B cell (primary cell): ENCODE results near the gene TTC9. TPM values are rescaled to one million over a fixed set of nuclear protein-coding genes. Genes with fewer than 3 reads are reported as not detected.
A peak's percentile ranks its signal among the peaks of the same experiment; 100 is the strongest.

Source experiments
- ATAC-seq: fragments of 200-7000 bp; cut with Tn5 transposase; one replicate; pipeline ENCODE4 v1.10.0; 2021; ENCODE audit warnings: low read depth, mild to moderate bottlenecking, moderate number of reproducible peaks, moderate library complexity
- CTCF ChIA-PET: fragments of 350-600 bp; sonication (Branson Sonifier 250); formaldehyde crosslinking; loops from one replicate; lab custom pipeline; 2021; ENCODE audit warnings: antibody characterized with exemption, inconsistent platforms; lab: Charles Lee
- POLR2A ChIA-PET: fragments of 350-600 bp; sonication (Branson Sonifier 250); formaldehyde crosslinking; loops from one replicate; lab custom pipeline; 2021; ENCODE audit warnings: antibody characterized with exemption; lab: Charles Lee
- DNase-seq: peaks from one replicate; pipeline ENCODE4 v3.0.0; 2013
- H2AFZ ChIP-seq: 2 replicates; pipeline ENCODE4 v1.6.1; 2012; ENCODE audit warnings: mild to moderate bottlenecking, low read depth, low read length; ENCODE audit not compliant: insufficient read depth, poor library complexity, severe bottlenecking
- H3K27ac ChIP-seq, 2 donors: 1 replicate in 1 of 2; 2 replicates in 1 of 2; pipeline ENCODE4 v1.5.1; 2012 to 2013; ENCODE audit warnings: low read length in 2 of 2, mild to moderate bottlenecking in 2 of 2, moderate library complexity in 1 of 2
- H3K27me3 ChIP-seq, 4 experiments: fragments of 200-600 bp in 1 of 4; sonication (generic) in 1 of 4; replicated peaks in 1 of 4; 1 replicate in 2 of 4; 2 replicates in 2 of 4; pipeline versions ENCODE4 v1.6.1 to v1.7.0; 2013 to 2016; ENCODE audit warnings: low read length in 3 of 4, mild to moderate bottlenecking in 2 of 4, mixed read lengths in 1 of 4, moderate library complexity in 1 of 4; ENCODE audit not compliant: insufficient read depth in 4 of 4, control insufficient read depth in 3 of 4; ENCODE audit errors: control extremely low read depth in 1 of 4
- H3K36me3 ChIP-seq, 2 experiments: replicated peaks in 1 of 2; 1 replicate in 1 of 2; 2 replicates in 1 of 2; pipeline versions ENCODE4 v1.6.1 to v1.7.1; 2013; ENCODE audit warnings: low read length in 1 of 2; ENCODE audit not compliant: insufficient read depth in 2 of 2, control insufficient read depth in 1 of 2; ENCODE audit errors: control extremely low read depth in 1 of 2, extremely low read depth in 1 of 2
- H3K4me1 ChIP-seq, 2 donors: fragments of 200-600 bp in 1 of 2; sonication (generic) in 1 of 2; 1 replicate in 1 of 2; 2 replicates in 1 of 2; pipeline versions ENCODE4 v1.5.1 to v1.6.1; 2013 to 2017; ENCODE audit warnings: low read length in 2 of 2; ENCODE audit not compliant: control insufficient read depth in 2 of 2, insufficient read depth in 2 of 2
- H3K4me2 ChIP-seq: replicated peaks from 2 replicates; pipeline ENCODE3; 2012; ENCODE audit warnings: mild to moderate bottlenecking, low read depth, low read length; ENCODE audit not compliant: poor library complexity, severe bottlenecking
- H3K4me3 ChIP-seq, 5 experiments: fragments of 200-600 bp in 1 of 5; sonication (generic) in 1 of 5; 1 replicate in 3 of 5; 2 replicates in 2 of 5; pipeline versions ENCODE4 v1.5.1 to v1.7.0; 2011 to 2016; ENCODE audit warnings: low read length in 4 of 5, mild to moderate bottlenecking in 4 of 5, low read depth in 2 of 5, control low read depth in 1 of 5, moderate library complexity in 1 of 5; ENCODE audit not compliant: insufficient read depth in 1 of 5; ENCODE audit errors: control extremely low read depth in 1 of 5, extremely low read depth in 1 of 5
- H3K79me2 ChIP-seq: fragments of 200-600 bp; sonication (generic); one replicate; pipeline ENCODE4 v1.6.0; 2016; ENCODE audit warnings: low read length; ENCODE audit not compliant: control insufficient read depth, insufficient read depth
- H3K9ac ChIP-seq: fragments of 200-600 bp; sonication (generic); 2 replicates; pipeline ENCODE4 v1.6.1; 2017; ENCODE audit warnings: mild to moderate bottlenecking, low read length, moderate library complexity
- H3K9me3 ChIP-seq, 3 donors: one replicate each; pipeline versions ENCODE4 v1.6.1 to v1.7.1; 2013; ENCODE audit warnings: low read length in 2 of 3; ENCODE audit not compliant: control insufficient read depth in 2 of 3, insufficient read depth in 1 of 3; ENCODE audit errors: control extremely low read depth in 1 of 3
- H4K20me1 ChIP-seq: 2 replicates; pipeline ENCODE4 v1.6.0; 2012; ENCODE audit warnings: mild to moderate bottlenecking, low read length; ENCODE audit not compliant: insufficient read depth, control insufficient read depth, poor library complexity, severe bottlenecking
- H3K27ac Mint-ChIP-seq: one replicate; pipeline ENCODE4 v1.8.0; 2021; ENCODE audit warnings: mixed read lengths
- H3K27me3 Mint-ChIP-seq: one replicate; pipeline ENCODE4 v1.8.0; 2021; ENCODE audit warnings: mixed read lengths
- H3K4me1 Mint-ChIP-seq: one replicate; pipeline ENCODE4 v1.8.0; 2021; ENCODE audit warnings: mixed read lengths
- H3K4me3 Mint-ChIP-seq: one replicate; pipeline ENCODE4 v1.8.0; 2021; ENCODE audit warnings: mixed read lengths
- H3K9me3 Mint-ChIP-seq: one replicate; pipeline ENCODE4 v1.8.0; 2022; ENCODE audit warnings: mixed read lengths; ENCODE audit not compliant: insufficient read depth
- CTCF ChIP-seq: fragments of 200-600 bp; IDR thresholded peaks from one replicate; pipeline ENCODE4 v1.8.0; 2022; ENCODE audit warnings: antibody characterized with exemption, mild to moderate bottlenecking
- EZH2 ChIP-seq: IDR thresholded peaks from 2 replicates; pipeline ENCODE4 v1.6.1; 2012; ENCODE audit warnings: borderline replicate concordance, low read depth, mild to moderate bottlenecking, moderate library complexity, low read length; ENCODE audit not compliant: insufficient read depth, poor library complexity, severe bottlenecking
- WGBS: methylation state at CpG from one replicate; pipeline ENCODE4 v1.1.5; 2013; ENCODE audit warnings: missing lambda C conversion rate; ENCODE audit not compliant: insufficient coverage; 5-methylcytosine and 5-hydroxymethylcytosine counted together
- intact Hi-C: fragments of 100-400 bp; cut with micrococcal nuclease; formaldehyde crosslinking; loops from one replicate; pipeline ENCODE4 v1.10.0; 2022
- polyA plus RNA-seq: library from polyadenylated mRNA; depleted of rRNA; stranded (reverse); fragments of >200 nt; gene quantifications from 2 replicates; pipeline ENCODE4 v1.2.3, GENCODE V29; 2012
- total RNA-seq, 2 donors: library from RNA; stranded (reverse); fragments of 120-200 nt in 1 of 2; gene quantifications; 1 replicate in 1 of 2; 2 replicates in 1 of 2; pipeline versions ENCODE4 v1.2.3 to v1.2.4, GENCODE V29; 2013 to 2022

Gene TTC9
- total and polyA plus RNA-seq, 2 donors (not counting 1 experiment from before 2014, with no cell fraction given): 15.3 to 16.3 TPM

GRCh38 chr14:70649803-70650202 lies 8.1 kb downstream of the TTC9 start:
- peaks cover 0 to 64% of the 10 kb centered on the region in 2 experiments for H3K36me3 ChIP-seq
- H3K9me3 Mint-ChIP-seq: no peaks in the 10 kb centered on the region
- peaks cover 79% of the 10 kb centered on the region for H3K4me1 Mint-ChIP-seq
- H3K4me3 Mint-ChIP-seq: no peak overlapping the region
- intact Hi-C loops: no loop called here
- H2AFZ ChIP-seq: no peak overlapping the region
- ChIA-PET CTCF (interaction anchor here (1.3 kb wide), 1 partner anchor 8 kb away, joined by 5 read pairs; no protein-coding TSS in a partner anchor), POLR2A (interaction anchor here (0.7 kb wide), 1 partner anchor 8 kb away, joined by 4 read pairs; no protein-coding TSS in a partner anchor)
- peaks cover 59 to 61% of the 10 kb centered on the region in 2 donors for H3K4me1 ChIP-seq
- H3K9me3 ChIP-seq: no peaks in the 10 kb centered on the region
- H3K9ac ChIP-seq: no peak overlapping the region
- DNase-seq (no peak), ATAC-seq (no peak)
- WGBS: no CpG with 5 or more reads among the region's 4 CpGs
- H3K27ac Mint-ChIP-seq: peak overlapping the region; percentile 75
- H3K27ac ChIP-seq: peak overlapping the region in 1 of 2 donors; percentile 52
- no peak overlapping the region for H3K4me3 ChIP-seq
- H3K79me2 ChIP-seq: peaks cover 98% of the 10 kb centered on the region
- no peak overlapping the region for H3K4me2 ChIP-seq
- TF ChIP-seq CTCF (no peak), EZH2 (no peak)
- H3K27me3 Mint-ChIP-seq: no peaks in the 10 kb centered on the region
- H3K27me3 ChIP-seq: no peaks in the 10 kb centered on the region
- H4K20me1 ChIP-seq: peaks cover 25% of the 10 kb centered on the region

- Histone ChIP-seq H3K27ac (peak overlapping the region in 1 of 2 donors; percentile 93), H3K36me3 (peaks cover 0 to 60% of the 10 kb centered on the region in 2 experiments), H3K9me3 (peaks cover 0 to 4% (median 0%) of the 10 kb centered on the region in 3 donors), H3K9ac (no peak overlapping the region), H2AFZ (no peak overlapping the region), H3K27me3 (no peaks in the 10 kb centered on the region), H3K4me3 (no peak overlapping the region), H4K20me1 (peaks cover 10% of the 10 kb centered on the region), H3K4me2 (no peak overlapping the region), H3K79me2 (peaks cover 96% of the 10 kb centered on the region), H3K4me1 (peaks cover 61 to 63% of the 10 kb centered on the region in 2 donors)
- DNase-seq: no peak
- no peak for ATAC-seq
- H3K9me3 Mint-ChIP-seq: no peaks in the 10 kb centered on the region
- TF ChIP-seq CTCF (no peak), EZH2 (no peak)
- H3K27me3 Mint-ChIP-seq: no peaks in the 10 kb centered on the region
- H3K4me1 Mint-ChIP-seq: peaks cover 79% of the 10 kb centered on the region
- intact Hi-C loops: no loop called here
- no peak overlapping the region for H3K4me3 Mint-ChIP-seq
- CTCF ChIA-PET: interaction anchor here (0.6 to 1.2 kb wide), 3 partner anchors 8 to 1510 kb away, joined by 3 read pairs; no protein-coding TSS in a partner anchor
- 91% methylated on average over 5 of the region's 5 CpGs for WGBS
- H3K27ac Mint-ChIP-seq: peak overlapping the region; percentile 62
- POLR2A ChIA-PET: no interaction called here
These were observed 9.8 kb downstream of the TTC9 start for GRCh38 chr14:70651522-70651921.
